Epithelial cell of proximal tubule (primary cell): ENCODE measurements around the gene COG1. TPM values are rescaled to one million over a fixed set of nuclear protein-coding genes. Genes with fewer than 3 reads are reported as not detected.
A peak's percentile ranks its signal among the peaks of the same experiment; 100 is the strongest.

ENCODE experiments used
- DNase-seq: peaks from one replicate; pipeline ENCODE4 v3.0.0-alpha.2; 2011; ENCODE audit warnings: low read depth
- H3K4me3 ChIP-seq: 2 replicates; pipeline ENCODE4 v1.5.1; 2011; ENCODE audit warnings: low read depth, mild to moderate bottlenecking, low read length
- total RNA-seq: library from RNA; depleted of rRNA; stranded (reverse); fragments of >200 nt; gene quantifications from 2 replicates; pipeline ENCODE4 v1.2.3, GENCODE V29; 2015
- TF ChIP-seq, protein P1 (sequence below): conservative IDR thresholded peaks from 2 replicates; pipeline ENCODE4 v1.5.1; 2012; ENCODE audit warnings: low read depth, mild to moderate bottlenecking, low read length

COG1 gene
- total RNA-seq, 1 donor from 2014 or later = 11.6 TPM

DNA sequence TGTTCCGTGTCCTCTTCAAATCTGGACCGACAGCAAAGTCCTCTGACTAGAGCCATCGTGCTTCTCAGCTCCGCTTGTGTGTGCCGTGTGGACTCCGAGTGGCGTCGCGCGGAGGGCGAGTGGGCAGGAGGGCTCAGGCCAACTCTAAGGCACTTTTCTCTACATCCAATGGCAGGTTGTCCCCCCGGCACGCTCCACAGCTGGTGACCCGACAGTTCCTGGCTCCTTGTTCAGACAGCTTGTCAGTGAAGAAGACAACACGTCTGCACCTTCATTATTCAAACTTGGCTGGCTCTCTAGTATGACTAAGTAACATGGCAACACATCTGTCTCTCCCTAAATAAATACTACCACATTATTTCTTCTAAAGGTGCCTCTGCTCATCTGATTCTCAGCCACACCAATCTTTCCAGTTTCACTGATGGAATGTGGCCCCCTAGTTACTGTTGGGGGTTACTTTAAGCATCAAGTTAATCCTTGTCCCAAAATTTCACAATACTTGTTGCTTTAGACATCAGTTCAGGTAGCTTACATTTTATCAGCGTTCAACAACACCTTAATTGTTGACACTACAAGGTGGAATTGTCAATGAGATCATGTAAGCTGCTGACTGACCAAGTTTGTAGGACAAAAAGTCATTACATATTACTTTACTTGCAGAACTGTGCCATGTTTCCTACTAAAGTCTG lies 15.4 kb downstream of the COG1 start:
- no peak for DNase-seq
- no peak overlapping the region for H3K4me3 ChIP-seq
- TF ChIP-seq, protein P1, sequence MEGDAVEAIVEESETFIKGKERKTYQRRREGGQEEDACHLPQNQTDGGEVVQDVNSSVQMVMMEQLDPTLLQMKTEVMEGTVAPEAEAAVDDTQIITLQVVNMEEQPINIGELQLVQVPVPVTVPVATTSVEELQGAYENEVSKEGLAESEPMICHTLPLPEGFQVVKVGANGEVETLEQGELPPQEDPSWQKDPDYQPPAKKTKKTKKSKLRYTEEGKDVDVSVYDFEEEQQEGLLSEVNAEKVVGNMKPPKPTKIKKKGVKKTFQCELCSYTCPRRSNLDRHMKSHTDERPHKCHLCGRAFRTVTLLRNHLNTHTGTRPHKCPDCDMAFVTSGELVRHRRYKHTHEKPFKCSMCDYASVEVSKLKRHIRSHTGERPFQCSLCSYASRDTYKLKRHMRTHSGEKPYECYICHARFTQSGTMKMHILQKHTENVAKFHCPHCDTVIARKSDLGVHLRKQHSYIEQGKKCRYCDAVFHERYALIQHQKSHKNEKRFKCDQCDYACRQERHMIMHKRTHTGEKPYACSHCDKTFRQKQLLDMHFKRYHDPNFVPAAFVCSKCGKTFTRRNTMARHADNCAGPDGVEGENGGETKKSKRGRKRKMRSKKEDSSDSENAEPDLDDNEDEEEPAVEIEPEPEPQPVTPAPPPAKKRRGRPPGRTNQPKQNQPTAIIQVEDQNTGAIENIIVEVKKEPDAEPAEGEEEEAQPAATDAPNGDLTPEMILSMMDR = no peak

DNA sequence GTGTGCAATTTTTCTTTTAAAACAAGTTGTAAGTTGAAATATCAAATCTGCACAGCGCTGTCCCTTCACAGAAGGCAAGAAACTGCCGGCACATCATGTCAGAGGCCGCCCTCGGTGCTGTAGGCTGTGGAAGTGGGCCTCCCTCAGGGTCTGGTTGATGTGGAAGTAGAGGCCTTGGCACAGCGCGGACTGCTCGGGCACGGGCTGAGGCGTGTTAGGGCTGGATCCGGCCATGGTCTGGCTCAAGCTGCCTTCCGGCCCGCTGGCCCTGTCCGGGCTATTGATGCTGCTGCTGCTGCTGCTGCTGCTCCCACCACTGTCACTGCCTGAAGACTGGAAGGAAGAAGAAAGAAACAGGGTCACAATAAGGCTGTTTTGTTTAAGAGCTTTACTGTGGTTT lies 16.6 kb downstream of the COG1 start:
- TF ChIP-seq, protein P1 = no peak
- H3K4me3 ChIP-seq = no peak overlapping the region
- no peak for DNase-seq

DNA sequence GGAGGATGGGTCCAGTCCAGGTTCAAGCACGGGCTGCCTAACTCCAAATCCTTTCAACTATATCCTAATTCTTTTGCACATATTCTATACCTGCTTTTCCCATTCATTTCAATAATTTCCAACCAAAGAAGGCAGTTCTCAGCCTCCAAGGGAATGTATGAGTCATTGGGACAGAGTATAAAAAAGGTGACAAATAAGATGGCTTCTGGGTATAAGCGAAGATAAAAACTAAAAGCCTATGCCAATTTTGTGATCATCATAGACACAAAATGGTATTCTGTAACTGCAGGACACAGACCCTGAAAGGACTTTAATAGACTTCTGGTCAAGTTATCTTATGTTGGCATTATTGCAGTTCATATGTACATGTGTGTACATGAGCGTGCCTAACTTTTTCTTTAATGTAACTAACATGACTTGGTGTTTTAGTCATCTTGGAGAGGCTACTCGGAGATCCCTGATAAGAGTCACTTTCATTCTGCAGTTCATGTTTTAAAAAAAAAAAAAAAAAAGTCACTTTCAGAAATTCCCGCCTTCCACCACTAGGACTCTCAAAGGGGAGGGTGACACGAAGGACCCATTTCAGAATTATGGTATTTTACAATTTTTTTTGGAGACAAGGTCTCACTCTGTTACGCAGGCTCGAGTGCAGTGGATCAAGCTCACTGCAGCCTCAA lies 17.3 kb downstream of the COG1 start:
- TF ChIP-seq, protein P1 = peak; percentile 34
- no peak overlapping the region for H3K4me3 ChIP-seq
- no peak for DNase-seq

DNA sequence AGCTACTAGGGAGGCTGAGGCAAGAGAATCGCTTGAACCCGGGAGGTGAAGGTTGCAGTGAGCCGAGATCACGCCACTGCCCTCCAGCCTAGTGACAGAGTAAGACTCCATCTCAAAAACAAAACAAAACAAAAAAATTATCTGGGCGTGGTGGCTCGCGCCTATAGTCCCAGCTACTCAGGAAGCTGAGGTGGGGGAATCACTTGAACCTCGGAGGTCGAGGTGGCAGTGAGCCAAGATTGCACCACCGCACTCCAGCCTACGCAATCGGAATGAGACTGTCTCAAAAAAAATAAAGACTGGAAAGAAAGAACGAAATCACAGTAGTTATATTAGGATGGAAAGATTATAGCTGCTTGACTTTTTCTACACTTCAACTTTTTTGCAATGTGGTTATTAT lies 18.9 kb downstream of the COG1 start:
- TF ChIP-seq, protein P1 = no peak
- no peak for DNase-seq
- no peak overlapping the region for H3K4me3 ChIP-seq

DNA sequence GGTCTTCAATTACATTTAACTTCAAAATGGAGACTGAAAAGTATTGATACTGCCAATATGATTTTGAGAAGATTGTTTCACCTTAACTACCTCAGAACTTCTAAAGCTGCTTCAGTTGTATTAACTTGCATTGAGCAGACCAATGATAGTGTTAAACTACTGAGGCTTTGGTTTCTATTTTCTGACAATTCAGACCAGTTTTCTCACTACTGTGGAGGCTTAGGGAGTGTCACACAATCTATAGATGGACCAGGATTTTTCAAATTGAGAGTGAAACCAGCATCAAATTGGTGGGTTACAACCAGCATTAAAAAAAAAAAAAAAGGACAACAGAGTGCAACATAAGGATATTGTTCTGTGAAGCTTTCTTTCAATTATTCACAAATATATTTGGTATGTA lies 21.2 kb downstream of the COG1 start:
- no peak overlapping the region for H3K4me3 ChIP-seq
- DNase-seq = no peak
- TF ChIP-seq, protein P1 = no peak

DNA sequence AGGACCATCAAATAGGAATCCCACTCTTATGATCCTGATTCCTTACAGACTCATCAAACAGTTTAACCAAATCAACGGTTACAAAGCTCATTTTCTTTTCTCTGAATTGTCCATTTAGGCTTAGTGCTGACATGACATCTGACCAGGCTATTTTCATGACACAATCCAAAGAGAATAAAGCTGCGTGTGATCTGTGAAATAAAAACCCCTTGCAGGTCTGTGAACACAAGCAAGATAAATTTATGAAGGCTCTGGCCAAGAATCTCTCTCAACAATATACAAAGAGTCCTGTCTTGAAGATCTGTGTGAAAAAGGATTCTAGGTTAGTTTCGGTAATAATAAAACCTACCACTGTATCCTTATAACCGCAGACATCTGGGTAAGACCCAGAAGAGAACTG lies 22.0 kb downstream of the COG1 start:
- TF ChIP-seq, protein P1 = no peak
- H3K4me3 ChIP-seq = no peak overlapping the region
- no peak for DNase-seq

DNA sequence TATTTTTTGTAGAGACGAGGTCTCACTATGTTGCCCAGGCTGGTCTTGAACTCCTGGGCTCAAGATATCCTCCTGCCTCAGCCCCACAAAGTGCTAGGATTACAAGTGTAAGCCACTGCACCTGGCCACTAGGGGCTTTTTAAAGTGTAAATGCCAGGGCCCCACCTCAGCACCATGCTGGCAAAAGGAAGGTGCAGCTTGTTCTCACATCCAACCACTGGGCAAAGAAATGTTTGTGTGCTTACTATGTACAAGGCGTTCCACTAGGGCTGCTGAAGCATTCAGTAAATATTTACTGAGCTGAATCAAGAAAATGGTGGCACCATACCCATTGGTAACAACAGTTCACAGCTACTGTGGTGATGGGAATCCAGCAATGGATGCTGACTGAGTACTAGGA lies 22.6 kb downstream of the COG1 start:
- H3K4me3 ChIP-seq = no peak overlapping the region
- TF ChIP-seq, protein P1 = peak; percentile 17
- no peak for DNase-seq
